Esophagus muscularis mucosa (tissue), 4 donors: ENCODE results near the gene ZNF816. TPM values are rescaled to one million over a fixed set of nuclear protein-coding genes. Genes with fewer than 3 reads are reported as not detected.
"Not testable (repeated sequence)": the region's sequence is repeated elsewhere in the genome, so short reads cannot be mapped to it uniquely, and the experiment has no call there.

ENCODE experiments used
- DNase-seq: peaks from one replicate; pipeline ENCODE4 v3.0.0-alpha.2; 2017; ENCODE audit errors: extremely low spot score
- H3K27ac ChIP-seq, 4 donors: fragments of 200-600 bp; sonication (generic); replicated peaks in 1 of 4; 1 replicate in 3 of 4; 2 replicates in 1 of 4; pipeline ENCODE4 v1.5.1; 2016 to 2019; ENCODE audit warnings: mild to moderate bottlenecking in 1 of 4
- H3K27me3 ChIP-seq, 4 donors: fragments of 200-600 bp; sonication (generic); one replicate each; pipeline versions ENCODE4 v1.5.1 to v1.6.0; 2016 to 2019
- H3K36me3 ChIP-seq, 4 donors: fragments of 200-600 bp; sonication (generic); one replicate each; pipeline ENCODE4 v1.5.1; 2016 to 2019
- H3K4me1 ChIP-seq, 4 donors: fragments of 200-600 bp; sonication (generic); one replicate each; pipeline ENCODE4 v1.5.1; 2016 to 2019
- H3K4me3 ChIP-seq, 4 donors: fragments of 200-600 bp; sonication (generic); 1 replicate in 2 of 4; 2 replicates in 2 of 4; pipeline ENCODE4 v1.5.1; 2016 to 2019; ENCODE audit warnings: mild to moderate bottlenecking in 4 of 4, moderate library complexity in 1 of 4
- H3K9me3 ChIP-seq, 4 donors: fragments of 200-600 bp; sonication (generic); 1 replicate in 3 of 4; 2 replicates in 1 of 4; pipeline ENCODE4 v1.5.1; 2016 to 2019
- CTCF ChIP-seq, 3 experiments: fragments of 200-600 bp in 2 of 3; fragments of 450-650 bp in 1 of 3; sonication (generic) in 2 of 3; IDR thresholded peaks; one replicate each; pipeline ENCODE4 v1.5.1; 2017 to 2019; ENCODE audit warnings: antibody characterized with exemption in 3 of 3, mild to moderate bottlenecking in 2 of 3, moderate library complexity in 1 of 3
- EP300 ChIP-seq: sonication (generic); formaldehyde crosslinking; IDR thresholded peaks from one replicate; pipeline ENCODE4 v1.6.1; 2017; ENCODE audit warnings: antibody characterized with exemption
- POLR2A ChIP-seq: fragments of 450-650 bp; IDR thresholded peaks from one replicate; pipeline ENCODE4 v1.6.1; 2017; ENCODE audit warnings: antibody characterized with exemption, moderate library complexity, mild to moderate bottlenecking, low read depth
- POLR2AphosphoS5 ChIP-seq, 2 donors: sonication (generic); formaldehyde crosslinking; IDR thresholded peaks; one replicate each; pipeline ENCODE4 v1.6.1; 2017; ENCODE audit warnings: antibody characterized with exemption in 2 of 2
- WGBS: methylation state at CpG from one replicate; pipeline ENCODE4 v1.1.5; 2018; 5-methylcytosine and 5-hydroxymethylcytosine counted together
- intact Hi-C: fragments of 100-400 bp; cut with DNase I; formaldehyde crosslinking; loops from one replicate; pipeline ENCODE4 v1.15.1; 2023
- total RNA-seq, 4 donors: library from RNA; depleted of rRNA; stranded (reverse); fragments of >200 nt; gene quantifications; one replicate each; pipeline versions ENCODE4 v1.1.0 to v1.2.1, GENCODE V29; 2016

The ZNF816 gene
- total RNA-seq, 4 donors from 2014 or later = 4.0 to 12.9 (median 6.0) TPM

GRCh38 chr19:52922841-52923777 is 39.6 kb downstream of the ZNF816 start, which contains the start of gene ZNF888:
Gene ZNF888, minus strand, starts transcription at chr19:52923428. Its CDS starts 5,555 bp downstream, at chr19:52917873.
- no peaks in the 10 kb centered on the region for H3K9me3 ChIP-seq
- no peaks in the 10 kb centered on the region for H3K27me3 ChIP-seq
- H3K36me3 ChIP-seq = peaks cover 0 to 10% (median 4%) of the 10 kb centered on the region in 4 donors
- intact Hi-C loops = no loop called here
- 3% methylated on average over 42 of the region's 55 CpGs for WGBS
- peak within 1 kb of the TSS; percentile 62 to 74 (median 68) for H3K4me3 ChIP-seq
- DNase-seq = peak; percentile 98
- peak; percentile 75 to 79 for TF ChIP-seq POLR2AphosphoS5 (IDR thresholded peaks at IDR 0.05)
- no peak for TF ChIP-seq EP300
- TF ChIP-seq CTCF (IDR thresholded peaks at IDR 0.05) = peak in 1 of 3 experiments; percentile 10
- H3K4me1 ChIP-seq = peaks cover 7 to 20% (median 18%) of the 10 kb centered on the region in 4 donors
- H3K27ac ChIP-seq = peak within 1 kb of the TSS; percentile 80 to 86 (median 86)

GRCh38 chr19:52917531-52917930 is 45.1 kb downstream of the ZNF816 start:
- intact Hi-C loops = no loop called here
- no peak for TF ChIP-seq EP300
- TF ChIP-seq POLR2AphosphoS5 (IDR thresholded peaks at IDR 0.05) = no peak
- TF ChIP-seq CTCF (IDR thresholded peaks at IDR 0.05) = no peak
- no peak for TF ChIP-seq POLR2A
- no peak for DNase-seq
- Histone ChIP-seq H3K9me3 (no peaks in the 10 kb centered on the region), H3K27ac (no peak overlapping the region), H3K36me3 (peaks cover 0 to 45% (median 12%) of the 10 kb centered on the region in 4 donors), H3K4me1 (peaks cover 4 to 6% (median 4%) of the 10 kb centered on the region in 4 donors), H3K27me3 (no peaks in the 10 kb centered on the region), H3K4me3 (no peak overlapping the region)
- WGBS = 96% methylated on average over 5 of the region's 5 CpGs

GRCh38 chr19:52910648-52911047 is 52.0 kb downstream of the ZNF816 start:
- WGBS = 100% methylated on average over 1 of the region's 1 CpG
- Histone ChIP-seq H3K9me3 (peaks cover 0 to 3% (median 0%) of the 10 kb centered on the region in 4 donors), H3K4me1 (no peaks in the 10 kb centered on the region), H3K4me3 (no peak overlapping the region), H3K27me3 (no peaks in the 10 kb centered on the region), H3K36me3 (peaks cover 12 to 65% (median 36%) of the 10 kb centered on the region in 4 donors), H3K27ac (no peak overlapping the region)
- TF ChIP-seq CTCF (IDR thresholded peaks at IDR 0.05) = no peak
- TF ChIP-seq EP300 = no peak
- no peak for TF ChIP-seq POLR2AphosphoS5 (IDR thresholded peaks at IDR 0.05)
- TF ChIP-seq POLR2A = no peak
- intact Hi-C loops = no loop called here
- DNase-seq = no peak

- intact Hi-C loops, DNase-seq, H3K4me1 ChIP-seq, H3K4me3 ChIP-seq, H3K9me3 ChIP-seq, H3K27ac ChIP-seq, H3K27me3 ChIP-seq: not testable (repeated sequence)
- 93% methylated on average over 14 of the region's 16 CpGs for WGBS
- H3K36me3 ChIP-seq = peaks cover 12 to 24% (median 18%) of the 10 kb centered on the region in 4 donors
Observed at GRCh38 chr19:52904052-52904780, 58.5 kb downstream of the ZNF816 start.

- 84% methylated on average over 3 of the region's 3 CpGs for WGBS
- Histone ChIP-seq H3K27ac (no peak overlapping the region), H3K27me3 (no peaks in the 10 kb centered on the region), H3K4me1 (peaks cover 4 to 10% (median 9%) of the 10 kb centered on the region in 4 donors), H3K36me3 (peaks cover 4 to 12% (median 7%) of the 10 kb centered on the region in 4 donors), H3K9me3 (peaks cover 0 to 3% (median 0%) of the 10 kb centered on the region in 4 donors), H3K4me3 (no peak overlapping the region)
- no peak for TF ChIP-seq CTCF (IDR thresholded peaks at IDR 0.05)
- no peak for TF ChIP-seq EP300
- DNase-seq = no peak
- intact Hi-C loops = no loop called here
Observed at GRCh38 chr19:52901842-52902241, 60.8 kb downstream of the ZNF816 start.
